Naive thymus-derived CD8-positive, alpha-beta T cell (primary cell): Measurements from ENCODE around the gene CDYL. TPM values are rescaled to one million over a fixed set of nuclear protein-coding genes. Genes with fewer than 3 reads are reported as not detected.
A peak's percentile ranks its signal among the peaks of the same experiment; 100 is the strongest.
"Not testable (repeated sequence)": the region's sequence is repeated elsewhere in the genome, so short reads cannot be mapped to it uniquely, and the experiment has no call there.

ENCODE experiments used
- ATAC-seq, 2 donors: fragments of 150-1000 bp; cut with Tn5 transposase in 1 of 2; sonication (Bioruptor Pico), chemical (Tn5 transposase) in 1 of 2; 1 replicate in 1 of 2; 2 replicates in 1 of 2; pipeline ENCODE4 v1.10.0; 2021; ENCODE audit warnings: mild to moderate bottlenecking in 2 of 2, moderate library complexity in 2 of 2
- POLR2A ChIA-PET: fragments of 350-600 bp; sonication (Branson Sonifier 250); formaldehyde crosslinking; loops from one replicate; lab custom pipeline; 2021; ENCODE audit warnings: antibody characterized with exemption; lab: Charles Lee
- DNase-seq, 10 donors: peaks; one replicate each; pipeline versions ENCODE4 v3.0.0 to v3.0.0-alpha.2; 2020 to 2022
- H3K27ac Mint-ChIP-seq, 10 donors: one replicate each; pipeline ENCODE4 v1.8.0; 2020 to 2022; ENCODE audit warnings: mild to moderate bottlenecking in 10 of 10, mixed read lengths in 10 of 10, moderate library complexity in 4 of 10, inconsistent platforms in 1 of 10
- H3K27me3 Mint-ChIP-seq, 5 donors: one replicate each; pipeline ENCODE4 v1.8.0; 2021 to 2022; ENCODE audit warnings: mixed read lengths in 5 of 5
- H3K36me3 Mint-ChIP-seq, 3 donors: one replicate each; pipeline ENCODE4 v1.8.0; 2020 to 2022; ENCODE audit warnings: mixed read lengths in 3 of 3, mild to moderate bottlenecking in 2 of 3, inconsistent platforms in 1 of 3
- H3K4me1 Mint-ChIP-seq, 4 donors: one replicate each; pipeline ENCODE4 v1.8.0; 2021 to 2022; ENCODE audit warnings: mixed read lengths in 4 of 4
- H3K4me3 Mint-ChIP-seq, 10 donors: one replicate each; pipeline ENCODE4 v1.8.0; 2020 to 2022; ENCODE audit warnings: mild to moderate bottlenecking in 10 of 10, mixed read lengths in 10 of 10, moderate library complexity in 6 of 10, inconsistent platforms in 1 of 10
- H3K9me3 Mint-ChIP-seq, 9 donors: one replicate each; pipeline ENCODE4 v1.8.0; 2020 to 2022; ENCODE audit warnings: mixed read lengths in 9 of 9, mild to moderate bottlenecking in 3 of 9, inconsistent platforms in 1 of 9, moderate library complexity in 1 of 9
- polyA plus RNA-seq, 3 donors: library from polyadenylated mRNA; unstranded; fragments of 300-500 nt; fragmentation: Illumina TruSeq; gene quantifications; one replicate each; pipeline ENCODE4 v1.2.3, GENCODE V29; 2021
- total RNA-seq, 8 experiments: library from RNA in 2 of 8; stranded (reverse) in 2 of 8; gene quantifications; one replicate each; pipeline ENCODE4 v1.2.3 and lab custom pipeline; 2021 to 2026

The CDYL gene
- total and polyA plus RNA-seq, 5 experiments from 2014 or later: 5.6 to 49.3 (median 6.1) TPM

DNA sequence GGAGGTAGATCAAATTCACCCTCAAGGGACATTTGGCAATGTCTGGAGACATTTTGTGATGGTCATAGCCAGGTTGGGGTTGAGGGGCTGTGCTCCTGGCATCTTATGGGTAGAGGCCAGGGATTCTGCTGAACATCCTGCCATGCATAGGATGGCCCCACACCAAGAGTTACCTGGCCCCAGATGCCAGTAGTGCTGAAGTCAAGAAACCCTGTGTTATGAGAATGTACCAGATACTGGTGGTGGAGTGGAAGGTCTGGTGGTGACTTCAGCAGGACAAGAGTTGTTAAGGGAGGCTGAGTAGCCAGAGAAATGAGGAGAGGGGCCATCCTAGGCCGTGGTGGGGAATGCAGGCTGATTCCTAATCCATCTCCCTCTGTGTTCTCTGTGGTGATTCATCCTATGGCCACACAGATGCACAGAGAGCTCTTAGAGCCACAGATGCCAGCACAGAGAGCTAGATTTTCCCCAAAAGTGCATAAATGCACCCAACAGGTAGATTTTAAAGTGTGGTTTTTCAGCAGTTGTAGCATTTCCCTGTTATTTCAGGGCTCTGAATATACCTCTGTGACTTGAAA is 43.6 kb downstream of the CDYL start:
- Mint-ChIP-seq H3K27me3 (no peaks in the 10 kb centered on the region), H3K9me3 (peaks cover 0 to 20% (median 7%) of the 10 kb centered on the region in 9 donors), H3K27ac (peak overlapping the region in 8 of 10 donors; percentile 3 to 72 (median 42)), H3K36me3 (peaks cover 5 to 25% (median 13%) of the 10 kb centered on the region in 3 donors), H3K4me3 (peak overlapping the region in 5 of 10 donors; percentile 14 to 54 (median 24)), H3K4me1 (peaks cover 25 to 69% (median 65%) of the 10 kb centered on the region in 4 donors)
- no peak for DNase-seq
- ATAC-seq: peak in 1 of 2 donors; percentile 27
- POLR2A ChIA-PET: interaction anchor here (0.6 kb wide), 1 partner anchor 280 kb away, joined by 3 read pairs; no protein-coding TSS in a partner anchor

DNA sequence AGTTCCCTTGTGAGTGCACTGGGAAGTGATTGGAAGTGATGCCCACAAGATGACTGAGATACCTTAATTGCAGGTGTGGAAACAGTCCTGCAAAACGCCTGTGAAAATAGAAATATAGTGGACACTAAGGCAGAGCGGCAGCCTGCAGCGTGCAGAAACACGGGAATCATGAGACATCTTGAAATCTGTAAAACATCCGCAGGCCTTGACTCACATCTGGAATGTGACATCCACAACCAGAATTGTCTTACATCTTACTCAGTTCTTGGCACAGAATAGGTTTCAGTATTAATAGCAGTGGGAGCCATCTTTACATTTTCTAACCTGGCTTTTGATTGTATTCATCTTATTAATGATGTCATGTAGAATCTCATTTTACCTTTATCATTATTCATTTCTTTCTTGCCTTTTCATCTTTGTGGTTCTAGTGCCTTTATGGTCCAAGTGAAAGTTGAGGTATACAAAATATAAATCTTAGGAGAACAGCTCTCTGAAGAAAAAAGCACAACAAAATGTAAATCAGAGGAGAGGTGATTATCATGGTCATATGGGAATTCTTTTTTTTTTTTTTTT is 44.6 kb downstream of the CDYL start:
- Mint-ChIP-seq H3K4me1 (peaks cover 26 to 65% (median 58%) of the 10 kb centered on the region in 4 donors), H3K36me3 (peaks cover 5 to 31% (median 18%) of the 10 kb centered on the region in 3 donors), H3K4me3 (peak overlapping the region in 1 of 10 donors; percentile 3), H3K9me3 (peaks cover 2 to 26% (median 10%) of the 10 kb centered on the region in 9 donors), H3K27ac (peak overlapping the region in 2 of 10 donors; percentile 58 to 60), H3K27me3 (no peaks in the 10 kb centered on the region)
- POLR2A ChIA-PET: interaction anchor here (0.6 kb wide), 1 partner anchor 279 kb away, joined by 3 read pairs; no protein-coding TSS in a partner anchor
- DNase-seq (no peak), ATAC-seq (no peak)

DNA sequence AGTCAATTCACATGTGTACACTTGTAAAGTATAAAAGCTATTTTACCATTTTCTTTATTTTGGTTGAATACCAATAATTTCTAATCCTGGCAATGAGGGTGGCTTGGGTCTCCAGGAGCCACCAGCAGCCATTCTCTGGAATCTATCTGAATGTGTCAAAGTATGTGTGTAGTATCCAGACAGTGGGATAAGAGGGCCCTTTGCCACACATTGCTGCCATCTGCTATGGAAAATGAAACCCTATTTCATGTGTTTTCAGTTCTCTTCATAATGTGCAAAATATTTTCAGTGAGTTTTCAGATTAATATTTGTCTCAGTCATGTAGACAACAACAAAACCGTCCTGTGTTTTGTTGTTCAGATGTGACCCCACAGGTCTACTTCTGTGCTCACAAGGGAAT is 46.3 kb downstream of the CDYL start:
- no peaks in the 10 kb centered on the region for H3K27me3 Mint-ChIP-seq
- H3K9me3 Mint-ChIP-seq: peaks cover 10 to 39% (median 24%) of the 10 kb centered on the region in 9 donors
- ATAC-seq (no peak), DNase-seq (no peak)
- H3K4me3 Mint-ChIP-seq: no peak overlapping the region
- no peak overlapping the region for H3K27ac Mint-ChIP-seq
- peaks cover 26 to 60% (median 58%) of the 10 kb centered on the region in 4 donors for H3K4me1 Mint-ChIP-seq
- H3K36me3 Mint-ChIP-seq: peaks cover 11 to 46% (median 35%) of the 10 kb centered on the region in 3 donors
- POLR2A ChIA-PET: no interaction called here

DNA sequence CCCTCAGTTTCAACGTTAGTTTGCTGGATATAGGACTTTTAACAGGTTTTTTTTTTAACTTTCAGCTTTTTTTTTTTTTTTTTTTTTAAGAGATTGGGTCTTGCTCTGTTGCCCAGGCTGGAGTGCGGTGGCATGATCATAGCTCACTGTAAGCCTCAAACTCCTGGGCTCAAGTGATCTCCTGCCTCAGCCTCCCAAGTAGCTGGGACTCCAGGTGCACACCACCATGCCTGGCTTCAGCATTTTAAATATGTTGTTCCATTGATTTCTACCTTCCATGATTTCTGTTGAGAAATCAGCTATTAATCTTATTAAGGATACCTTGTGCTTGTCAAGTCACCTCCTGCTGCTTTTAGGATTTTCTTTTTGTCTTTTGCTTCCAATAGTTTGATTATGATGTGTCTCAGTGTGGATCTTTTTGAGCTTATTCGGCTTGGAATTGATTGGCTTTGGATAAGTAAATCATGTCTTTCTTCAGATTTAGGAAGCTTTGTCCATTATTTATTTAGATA is 52.0 kb downstream of the CDYL start:
- Mint-ChIP-seq H3K36me3 (peaks cover 17 to 54% (median 49%) of the 10 kb centered on the region in 3 donors), H3K9me3 (peaks cover 16 to 70% (median 43%) of the 10 kb centered on the region in 9 donors), H3K4me1 (peaks cover 5 to 22% (median 15%) of the 10 kb centered on the region in 4 donors), H3K4me3 (no peak overlapping the region), H3K27ac (no peak overlapping the region), H3K27me3 (no peaks in the 10 kb centered on the region)
- POLR2A ChIA-PET: no interaction called here
- ATAC-seq: no peak
- DNase-seq: no peak

DNA sequence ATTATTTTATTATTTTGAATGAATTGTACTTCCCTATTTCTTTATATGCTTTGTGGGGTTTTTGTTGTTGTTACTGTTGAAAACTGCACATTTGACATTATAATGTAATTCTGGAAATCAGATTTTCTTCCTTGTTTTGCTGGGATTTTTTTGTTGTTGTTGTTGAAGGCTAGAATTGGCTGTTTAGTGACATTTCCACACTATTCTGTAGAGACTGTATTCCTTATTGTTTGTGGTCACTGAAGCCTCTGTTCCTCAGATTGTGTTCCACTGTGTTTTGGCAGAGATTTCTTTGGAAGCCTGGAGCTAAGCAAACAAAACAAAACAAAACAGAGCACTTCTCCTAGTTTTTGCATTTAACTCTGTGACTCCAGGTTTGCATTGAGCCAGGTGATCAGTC is 52.9 kb downstream of the CDYL start:
- Mint-ChIP-seq H3K4me1 (peaks cover 3 to 14% (median 10%) of the 10 kb centered on the region in 4 donors), H3K36me3 (peaks cover 14 to 47% (median 44%) of the 10 kb centered on the region in 3 donors), H3K27me3 (no peaks in the 10 kb centered on the region), H3K27ac (no peak overlapping the region), H3K9me3 (peaks cover 9 to 66% (median 39%) of the 10 kb centered on the region in 9 donors), H3K4me3 (no peak overlapping the region)
- POLR2A ChIA-PET: no interaction called here
- DNase-seq: no peak
- no peak for ATAC-seq

DNA sequence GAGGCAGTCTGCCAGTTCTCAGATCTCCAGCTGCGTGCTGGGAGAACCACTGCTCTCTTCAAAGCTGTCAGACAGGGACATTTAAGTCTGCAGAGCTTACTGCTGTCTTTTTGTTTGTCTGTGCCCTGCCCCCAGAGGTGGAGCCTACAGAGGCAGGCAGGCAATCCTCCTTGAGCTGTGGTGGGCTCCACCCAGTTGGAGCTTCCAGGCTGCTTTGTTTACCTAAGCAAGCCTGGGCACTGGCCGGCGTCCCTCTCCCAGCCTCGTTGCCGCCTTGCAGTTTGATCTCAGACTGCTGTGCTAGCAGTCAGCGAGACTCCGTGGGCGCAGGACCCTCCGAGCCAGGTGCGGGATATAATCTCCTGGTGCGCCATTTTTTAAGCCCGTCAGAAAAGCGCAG is 59.3 kb downstream of the CDYL start:
- H3K27me3 Mint-ChIP-seq, POLR2A ChIA-PET, H3K4me3 Mint-ChIP-seq, ATAC-seq, DNase-seq, H3K27ac Mint-ChIP-seq: not testable (repeated sequence)
- Mint-ChIP-seq H3K36me3 (peaks cover 28 to 51% (median 37%) of the 10 kb centered on the region in 3 donors), H3K4me1 (peaks cover 4 to 28% (median 14%) of the 10 kb centered on the region in 4 donors), H3K9me3 (peaks cover 4 to 58% (median 20%) of the 10 kb centered on the region in 9 donors)

DNA sequence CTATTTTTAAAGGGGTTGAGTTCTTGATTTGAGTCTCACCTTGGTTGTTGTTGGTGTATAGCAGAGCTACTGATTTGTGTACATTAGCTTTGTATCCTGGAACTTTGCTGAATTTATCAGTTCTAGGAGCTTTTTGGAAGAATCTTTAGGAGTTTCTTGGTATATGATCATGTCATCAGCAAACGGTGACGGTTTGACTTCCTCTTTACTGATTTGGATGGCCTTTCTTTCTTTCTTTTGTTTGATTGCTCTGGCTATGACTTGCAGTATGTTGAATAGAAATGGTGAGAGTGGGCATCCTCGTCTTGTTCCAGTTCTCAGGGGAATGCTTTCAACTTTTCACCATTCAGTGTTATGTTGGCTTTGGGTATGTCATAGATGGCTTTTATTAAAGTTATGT is 64.0 kb downstream of the CDYL start:
- POLR2A ChIA-PET: no interaction called here
- H3K27ac Mint-ChIP-seq: no peak overlapping the region
- peaks cover 39 to 75% (median 57%) of the 10 kb centered on the region in 3 donors for H3K36me3 Mint-ChIP-seq
- DNase-seq: no peak
- peak overlapping the region in 2 of 10 donors; percentile 2 to 7 for H3K4me3 Mint-ChIP-seq
- H3K9me3 Mint-ChIP-seq: peaks cover 20 to 86% (median 51%) of the 10 kb centered on the region in 9 donors
- no peaks in the 10 kb centered on the region for H3K27me3 Mint-ChIP-seq
- ATAC-seq: no peak
- H3K4me1 Mint-ChIP-seq: peaks cover 16 to 52% (median 39%) of the 10 kb centered on the region in 4 donors

DNA sequence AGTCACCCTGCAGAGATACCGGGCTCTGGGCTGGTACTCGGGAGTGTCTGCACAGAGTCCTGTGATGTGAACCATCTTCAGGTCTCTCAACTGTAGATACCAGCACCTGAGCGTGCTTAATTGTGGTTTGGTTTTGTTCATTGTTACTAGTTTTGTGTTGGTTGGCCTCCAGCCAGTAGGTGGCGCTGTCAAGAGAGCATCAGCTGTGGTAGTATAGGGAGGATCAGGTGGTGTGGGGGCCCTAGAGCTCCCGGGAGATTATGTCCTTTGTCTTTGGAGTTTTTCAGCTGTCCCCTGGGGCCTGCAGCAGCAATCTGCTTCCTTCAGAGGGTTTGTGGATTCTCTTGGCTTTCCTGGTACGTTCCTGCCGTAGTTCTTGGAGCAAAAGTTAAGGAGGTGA is 67.9 kb downstream of the CDYL start:
- H3K4me1 Mint-ChIP-seq: peaks cover 27 to 70% (median 59%) of the 10 kb centered on the region in 4 donors
- POLR2A ChIA-PET: no interaction called here
- H3K36me3 Mint-ChIP-seq: peaks cover 17 to 50% (median 42%) of the 10 kb centered on the region in 3 donors
- H3K27ac Mint-ChIP-seq: no peak overlapping the region
- DNase-seq (no peak), ATAC-seq (no peak)
- peaks cover 14 to 63% (median 46%) of the 10 kb centered on the region in 9 donors for H3K9me3 Mint-ChIP-seq
- no peaks in the 10 kb centered on the region for H3K27me3 Mint-ChIP-seq
- H3K4me3 Mint-ChIP-seq: peak overlapping the region in 2 of 10 donors; percentile 32 to 48

DNA sequence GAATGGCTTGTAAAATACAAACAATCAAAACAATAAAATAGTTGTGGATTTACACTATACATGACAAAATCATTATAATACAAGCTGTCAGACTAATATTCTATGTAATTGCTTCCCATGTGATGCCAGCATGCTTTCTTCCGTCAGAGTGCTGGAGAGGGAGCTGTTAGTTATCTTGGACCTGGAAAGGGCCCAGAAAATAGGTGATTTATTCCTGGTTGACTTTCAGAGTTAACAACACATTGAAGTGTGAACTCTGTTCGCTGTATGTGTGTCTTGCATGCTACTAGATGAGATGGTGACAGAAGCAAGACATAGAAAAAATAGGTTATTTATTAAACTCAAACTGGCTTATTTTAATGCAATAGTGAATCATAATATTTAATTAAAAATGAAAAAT is 70.2 kb downstream of the CDYL start:
- Mint-ChIP-seq H3K27me3 (no peaks in the 10 kb centered on the region), H3K4me3 (no peak overlapping the region), H3K27ac (peak overlapping the region in 1 of 10 donors; percentile 63), H3K36me3 (peaks cover 7 to 27% (median 21%) of the 10 kb centered on the region in 3 donors), H3K9me3 (peaks cover 0 to 40% (median 23%) of the 10 kb centered on the region in 9 donors), H3K4me1 (peaks cover 24 to 69% (median 61%) of the 10 kb centered on the region in 4 donors)
- ATAC-seq (no peak), DNase-seq (no peak)
- POLR2A ChIA-PET: interaction anchor here (0.5 kb wide), 1 partner anchor 153 kb away, joined by 7 read pairs; no protein-coding TSS in a partner anchor

DNA sequence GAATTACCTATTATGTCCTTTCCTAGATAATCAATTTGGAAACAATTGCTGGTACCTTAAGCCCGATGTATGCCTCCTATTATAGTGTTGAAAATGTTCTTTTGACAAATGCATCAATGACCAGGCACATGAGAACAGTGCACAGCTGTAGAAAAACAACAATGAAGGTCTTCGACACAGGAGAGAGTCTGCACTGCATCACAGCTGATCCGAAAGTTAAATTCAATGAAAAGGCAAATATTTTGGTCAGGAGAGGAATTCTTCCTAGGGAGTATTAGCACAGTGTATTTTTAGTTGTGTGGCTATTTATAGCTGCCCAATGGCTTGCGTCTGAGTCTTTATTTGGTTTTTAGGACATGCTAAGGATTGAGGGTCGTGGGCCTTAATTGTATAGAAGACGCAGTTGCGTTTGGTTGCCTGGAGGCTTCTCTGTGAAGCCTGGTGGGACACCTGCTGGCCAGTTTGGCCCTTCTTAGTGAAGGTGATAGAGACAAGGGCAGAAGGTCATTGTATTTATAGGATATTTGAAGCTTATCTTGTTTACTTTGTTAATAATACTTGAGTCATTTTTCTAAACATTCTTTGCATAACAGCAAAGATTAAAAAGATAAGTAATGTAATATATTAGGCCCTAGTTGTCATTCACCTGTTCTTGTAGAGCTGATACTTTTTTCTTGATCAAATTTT is 72.3 kb downstream of the CDYL start:
- Mint-ChIP-seq H3K27ac (peak overlapping the region in 5 of 10 donors; percentile 17 to 81 (median 60)), H3K4me3 (peak overlapping the region in 5 of 10 donors; percentile 2 to 20 (median 3)), H3K36me3 (peaks cover 7 to 11% (median 11%) of the 10 kb centered on the region in 3 donors), H3K27me3 (no peaks in the 10 kb centered on the region), H3K9me3 (peaks cover 0 to 22% (median 11%) of the 10 kb centered on the region in 9 donors), H3K4me1 (peaks cover 36 to 80% (median 75%) of the 10 kb centered on the region in 4 donors)
- ATAC-seq (no peak), DNase-seq (peak in 1 of 10 donors; percentile 13)
- POLR2A ChIA-PET: no interaction called here

DNA sequence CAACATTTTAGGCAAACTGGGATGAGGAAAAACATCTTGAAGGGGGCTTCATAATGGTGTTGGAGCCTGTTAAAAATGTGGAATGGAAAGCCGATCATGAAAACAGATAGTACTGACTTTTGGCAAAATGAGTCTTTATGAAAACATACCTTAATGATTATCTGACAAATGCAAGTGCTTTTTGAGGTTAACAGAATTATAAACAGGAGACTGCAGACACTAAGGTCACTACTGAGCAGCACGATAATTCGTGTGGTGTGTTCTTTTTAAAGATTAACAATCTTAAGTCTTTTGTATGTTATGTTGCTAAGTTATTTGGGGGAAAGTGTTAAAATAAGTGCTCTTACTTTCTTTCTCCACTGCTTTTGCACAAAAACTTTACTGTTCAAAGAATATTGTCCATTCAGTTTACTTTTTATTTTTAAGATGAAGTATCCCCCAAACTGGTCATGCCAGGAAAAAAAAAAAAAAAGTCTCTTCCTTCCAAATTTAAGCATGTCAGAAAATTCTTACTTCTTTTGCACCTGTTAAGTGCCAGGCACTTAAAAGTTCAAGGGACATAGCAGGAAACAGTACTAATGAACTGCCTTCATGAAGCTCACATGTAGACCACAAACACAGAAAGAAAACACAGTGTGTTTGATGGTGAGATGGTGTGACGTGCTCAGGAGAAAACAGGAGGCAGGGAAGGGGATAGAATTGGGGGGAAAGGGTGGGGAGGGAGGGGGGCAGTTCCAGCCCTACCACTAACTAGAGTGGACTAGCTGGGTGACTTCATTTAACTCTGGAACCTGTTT is 73.2 kb downstream of the CDYL start:
- DNase-seq (peak in 2 of 10 donors; percentile 4 to 11), ATAC-seq (peak in 1 of 2 donors; percentile 76)
- Mint-ChIP-seq H3K4me3 (peak overlapping the region in 6 of 10 donors; percentile 3 to 46 (median 34)), H3K27ac (peak overlapping the region in 6 of 10 donors; percentile 1 to 81 (median 58)), H3K27me3 (no peaks in the 10 kb centered on the region), H3K4me1 (peaks cover 43 to 82% (median 76%) of the 10 kb centered on the region in 4 donors), H3K36me3 (peaks cover 2 to 8% (median 5%) of the 10 kb centered on the region in 3 donors), H3K9me3 (peaks cover 0 to 13% (median 2%) of the 10 kb centered on the region in 9 donors)
- POLR2A ChIA-PET: no interaction called here
